Neural cell (in vitro differentiated cells): ENCODE data around the gene SLC44A4. TPM values are rescaled to one million over a fixed set of nuclear protein-coding genes. Genes with fewer than 3 reads are reported as not detected.

ENCODE experiments used
- H2AFZ ChIP-seq: fragments of 200-600, 300-800 bp; sonication (generic), shearing (Covaris generic); 2 replicates; pipeline ENCODE4 v1.6.0; 2014; ENCODE audit warnings: low read depth, mild to moderate bottlenecking, antibody characterized with exemption, low read length, moderate library complexity
- H3F3A ChIP-seq: fragments of 200-600 bp; shearing (Covaris generic); 2 replicates; pipeline ENCODE4 v1.6.1; 2016; ENCODE audit warnings: mild to moderate bottlenecking, moderate library complexity, mixed read lengths, antibody characterized with exemption, low read length; ENCODE audit not compliant: insufficient read depth, poor library complexity, severe bottlenecking
- H3K27ac ChIP-seq: fragments of 200-600, 300-800 bp; sonication (generic), shearing (Covaris generic); 2 replicates; pipeline ENCODE4 v1.5.1; 2014; ENCODE audit warnings: mild to moderate bottlenecking, low read length, moderate library complexity
- H3K27me3 ChIP-seq: fragments of 300-800, 200-600 bp; sonication (generic), shearing (Covaris generic); 2 replicates; pipeline ENCODE4 v1.6.0; 2014; ENCODE audit warnings: mild to moderate bottlenecking, low read depth, low read length, moderate library complexity; ENCODE audit not compliant: insufficient read depth
- H3K36me3 ChIP-seq: fragments of 300-800, 200-600 bp; sonication (generic), shearing (Covaris generic); 2 replicates; pipeline ENCODE4 v1.5.1; 2014; ENCODE audit warnings: mild to moderate bottlenecking, antibody characterized with exemption, low read length, moderate library complexity; ENCODE audit not compliant: insufficient read depth
- H3K4me2 ChIP-seq: fragments of 300-800, 200-600 bp; sonication (generic), shearing (Covaris generic); 2 replicates; pipeline ENCODE4 v1.6.0; 2014; ENCODE audit warnings: mild to moderate bottlenecking, low read length
- H3K4me3 ChIP-seq: fragments of 300-800, 200-600 bp; sonication (generic), shearing (Covaris generic); 2 replicates; pipeline ENCODE4 v1.5.1; 2014; ENCODE audit warnings: mild to moderate bottlenecking, low read length, moderate library complexity
- H3K79me2 ChIP-seq: fragments of 200-600 bp; shearing (Covaris generic); replicated peaks from 2 replicates; pipeline ENCODE4 v1.6.0; 2014; ENCODE audit warnings: mild to moderate bottlenecking, low read length, moderate library complexity; ENCODE audit not compliant: insufficient read depth
- H3K9ac ChIP-seq: fragments of 300-800, 200-600 bp; sonication (generic), shearing (Covaris generic); 2 replicates; pipeline ENCODE4 v1.6.1; 2016; ENCODE audit warnings: mild to moderate bottlenecking, low read length, mixed read lengths
- H3K9me2 ChIP-seq: fragments of 200-600 bp; shearing (Covaris generic); 2 replicates; pipeline ENCODE4 v1.6.1; 2016; ENCODE audit warnings: mild to moderate bottlenecking, low read length, mixed read lengths; ENCODE audit not compliant: insufficient read depth
- H3K9me3 ChIP-seq: fragments of 200-600, 300-800 bp; sonication (generic), shearing (Covaris generic); 2 replicates; pipeline ENCODE4 v1.6.1; 2016; ENCODE audit warnings: mild to moderate bottlenecking, mixed run types, low read length, moderate library complexity, mixed read lengths
- H4K20me1 ChIP-seq: fragments of 200-600 bp; shearing (Covaris generic); 2 replicates; pipeline ENCODE4 v1.6.1; 2016; ENCODE audit warnings: mild to moderate bottlenecking, mixed run types; ENCODE audit not compliant: insufficient read depth
- EP300 ChIP-seq: fragments of 450-650 bp; conservative IDR thresholded peaks from 2 replicates; pipeline ENCODE4 v1.6.1; 2014; ENCODE audit warnings: antibody characterized with exemption, mild to moderate bottlenecking, moderate library complexity; ENCODE audit not compliant: poor library complexity, severe bottlenecking
- EZH2 ChIP-seq: fragments of 200-600, 300-800 bp; shearing (Covaris generic), sonication (generic); IDR thresholded peaks from 2 replicates; pipeline ENCODE4 v1.6.1; 2014; ENCODE audit warnings: antibody characterized with exemption, low read length, borderline replicate concordance, mild to moderate bottlenecking; ENCODE audit not compliant: insufficient read depth, poor library complexity, severe bottlenecking
- POLR2AphosphoS5 ChIP-seq: IDR thresholded peaks from 2 replicates; pipeline ENCODE4 v1.6.1; 2012
- RAD21 ChIP-seq: fragments of 450-650 bp; conservative IDR thresholded peaks from 2 replicates; pipeline ENCODE4 v1.6.1; 2014; ENCODE audit warnings: antibody characterized with exemption, mild to moderate bottlenecking, moderate library complexity
- REST ChIP-seq: IDR thresholded peaks from 2 replicates; pipeline ENCODE4 v1.6.1; 2012; ENCODE audit warnings: borderline replicate concordance
- SMC3 ChIP-seq: fragments of 450-650 bp; conservative IDR thresholded peaks from 2 replicates; pipeline ENCODE4 v1.6.1; 2014; ENCODE audit warnings: antibody characterized with exemption, mild to moderate bottlenecking, moderate library complexity; ENCODE audit not compliant: poor library complexity
- polyA plus RNA-seq: library from polyadenylated mRNA; depleted of rRNA; stranded (reverse); fragments of >200 nt; gene quantifications from 2 replicates; pipeline ENCODE4 v1.2.3, GENCODE V29; 2014

SLC44A4 gene
- polyA plus RNA-seq, 1 donor from 2014 or later, result 0.09 TPM

GRCh38 chr6:31927863-31928671, 49.3 kb upstream of the SLC44A4 start:
- Histone ChIP-seq H4K20me1 (no peaks in the 10 kb centered on the region), H3K9ac (no peak overlapping the region), H3K9me2 (no peaks in the 10 kb centered on the region), H3K36me3 (no peaks in the 10 kb centered on the region), H3K4me3 (no peak overlapping the region), H2AFZ (no peak overlapping the region), H3K9me3 (no peaks in the 10 kb centered on the region), H3K79me2 (no peaks in the 10 kb centered on the region), H3K27ac (no peak overlapping the region), H3F3A (no peaks in the 10 kb centered on the region), H3K27me3 (no peaks in the 10 kb centered on the region), H3K4me2 (no peak overlapping the region)
- TF ChIP-seq EP300 (no peak), SMC3 (no peak), REST (no peak)

GRCh38 chr6:31927242-31927862, 48.6 kb upstream of the SLC44A4 start, which contains the start of gene C2:
C2 (plus strand) TSS chr6:31927717; CDS start chr6:31927753, 36 bp downstream.
- H3K4me2 ChIP-seq, result no peak within 1 kb of the TSS
- H3K27ac ChIP-seq, result no peak within 1 kb of the TSS
- no peak within 1 kb of the TSS for H3K9ac ChIP-seq
- H4K20me1 ChIP-seq, result no peaks in the 10 kb centered on the region
- no peaks in the 10 kb centered on the region for H3F3A ChIP-seq
- H3K9me2 ChIP-seq, result no peaks in the 10 kb centered on the region
- TF ChIP-seq SMC3 (no peak), EZH2 (no peak), POLR2AphosphoS5 (no peak)
- H3K9me3 ChIP-seq, result no peaks in the 10 kb centered on the region
- no peak within 1 kb of the TSS for H3K4me3 ChIP-seq
- H2AFZ ChIP-seq, result no peak within 1 kb of the TSS
- H3K79me2 ChIP-seq, result no peaks in the 10 kb centered on the region
- no peaks in the 10 kb centered on the region for H3K36me3 ChIP-seq
- H3K27me3 ChIP-seq, result no peaks in the 10 kb centered on the region

- Histone ChIP-seq H4K20me1 (no peaks in the 10 kb centered on the region), H3F3A (no peaks in the 10 kb centered on the region), H3K27ac (no peak overlapping the region), H3K9me3 (no peaks in the 10 kb centered on the region), H3K4me3 (no peak overlapping the region), H3K9ac (no peak overlapping the region), H3K27me3 (no peaks in the 10 kb centered on the region), H3K4me2 (no peak overlapping the region), H3K79me2 (no peaks in the 10 kb centered on the region), H2AFZ (no peak overlapping the region), H3K36me3 (no peaks in the 10 kb centered on the region), H3K9me2 (no peaks in the 10 kb centered on the region)
- TF ChIP-seq SMC3 (no peak), RAD21 (no peak)
These were observed 44.1 kb upstream of the SLC44A4 start for GRCh38 chr6:31922942-31923341.
